Brain microvascular endothelial cell (primary cell): ENCODE measurements around the gene ZNF219.

Experiments used
- DNase-seq: peaks from one replicate; pipeline ENCODE4 v3.0.0-alpha.2; 2020
- H3K27ac ChIP-seq: fragments of 250-450 bp; sonication (Bioruptor Pico); 2 replicates; pipeline ENCODE4 v1.5.1; 2020; ENCODE audit warnings: mild to moderate bottlenecking, moderate library complexity
- H3K27me3 ChIP-seq: fragments of 250-450 bp; sonication (Bioruptor Pico); replicated peaks from 2 replicates; pipeline ENCODE4 v1.5.1; 2020; ENCODE audit warnings: mild to moderate bottlenecking
- H3K36me3 ChIP-seq: fragments of 250-450 bp; sonication (Bioruptor Pico); replicated peaks from 2 replicates; pipeline ENCODE4 v1.5.1; 2020; ENCODE audit warnings: mild to moderate bottlenecking
- H3K4me3 ChIP-seq: 2 replicates; pipeline ENCODE4 v1.5.1; 2011; ENCODE audit warnings: low read depth, mild to moderate bottlenecking, control low read depth, low read length, moderate library complexity
- in situ Hi-C: cut with HindIII; loops from 2 replicates; pipeline ENCODE4 v1.10.0; 2017; ENCODE audit warnings: low sequenced_read_pairs, low pct_ligation_motif_present
- TF ChIP-seq, protein P1 (sequence below): IDR thresholded peaks from 2 replicates; pipeline ENCODE4 v1.5.1; 2011; ENCODE audit warnings: low read depth, mild to moderate bottlenecking, moderate library complexity, low read length, control low read depth, inconsistent platforms; ENCODE audit errors: missing control alignments

Gene ZNF219

DNA sequence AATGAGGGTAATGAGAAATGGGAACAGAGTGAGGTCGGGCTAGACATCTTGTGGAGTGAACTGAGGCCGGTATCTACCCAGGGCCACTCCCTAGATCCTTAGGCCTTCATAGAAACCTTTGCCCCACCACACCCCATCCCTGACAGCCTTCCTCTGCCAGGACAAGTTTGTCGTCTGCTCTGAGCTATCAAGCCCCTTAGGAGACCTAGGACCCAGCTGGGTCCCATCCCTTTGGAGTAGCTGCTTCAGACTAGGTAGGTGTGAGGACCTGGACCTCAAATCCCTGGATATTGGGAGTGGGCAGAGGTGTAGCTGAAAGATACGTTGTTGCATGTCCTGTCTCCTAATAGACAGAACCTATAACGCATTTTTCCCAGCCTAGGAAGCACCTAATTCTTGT is 2.5 kb upstream of the ZNF219 start, which contains the start of gene TMEM253:
Gene TMEM253, plus strand, starts transcription at position 136 of the 400 bp plus-strand sequence. CDS start 278 bp downstream, outside the sequence.
- in situ Hi-C loops: no loop called here
- no peak for DNase-seq
- TF ChIP-seq, protein P1, sequence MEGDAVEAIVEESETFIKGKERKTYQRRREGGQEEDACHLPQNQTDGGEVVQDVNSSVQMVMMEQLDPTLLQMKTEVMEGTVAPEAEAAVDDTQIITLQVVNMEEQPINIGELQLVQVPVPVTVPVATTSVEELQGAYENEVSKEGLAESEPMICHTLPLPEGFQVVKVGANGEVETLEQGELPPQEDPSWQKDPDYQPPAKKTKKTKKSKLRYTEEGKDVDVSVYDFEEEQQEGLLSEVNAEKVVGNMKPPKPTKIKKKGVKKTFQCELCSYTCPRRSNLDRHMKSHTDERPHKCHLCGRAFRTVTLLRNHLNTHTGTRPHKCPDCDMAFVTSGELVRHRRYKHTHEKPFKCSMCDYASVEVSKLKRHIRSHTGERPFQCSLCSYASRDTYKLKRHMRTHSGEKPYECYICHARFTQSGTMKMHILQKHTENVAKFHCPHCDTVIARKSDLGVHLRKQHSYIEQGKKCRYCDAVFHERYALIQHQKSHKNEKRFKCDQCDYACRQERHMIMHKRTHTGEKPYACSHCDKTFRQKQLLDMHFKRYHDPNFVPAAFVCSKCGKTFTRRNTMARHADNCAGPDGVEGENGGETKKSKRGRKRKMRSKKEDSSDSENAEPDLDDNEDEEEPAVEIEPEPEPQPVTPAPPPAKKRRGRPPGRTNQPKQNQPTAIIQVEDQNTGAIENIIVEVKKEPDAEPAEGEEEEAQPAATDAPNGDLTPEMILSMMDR: no peak
- no peak within 1 kb of the TSS for H3K27ac ChIP-seq
- H3K4me3 ChIP-seq: no peak within 1 kb of the TSS
- no peaks in the 10 kb centered on the region for H3K27me3 ChIP-seq
- no peaks in the 10 kb centered on the region for H3K36me3 ChIP-seq

DNA sequence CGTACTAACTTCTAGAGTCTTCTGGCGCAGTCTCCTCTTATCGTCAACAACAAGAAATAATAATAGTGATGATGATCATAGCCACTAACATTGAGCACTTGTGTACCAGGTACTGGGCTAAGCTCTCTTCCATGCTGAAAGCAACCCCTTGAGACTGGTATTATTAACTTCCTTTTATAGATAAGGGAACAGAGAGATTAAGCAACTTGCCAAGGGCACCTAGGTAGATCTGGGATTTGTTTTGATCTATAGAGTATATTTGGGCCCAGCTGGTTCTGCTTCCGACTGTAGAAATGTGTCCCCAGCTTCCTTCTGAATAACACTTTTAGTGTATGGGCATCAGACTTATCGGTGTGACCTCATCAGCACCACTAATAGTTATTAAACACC is 1.1 kb upstream of the ZNF219 start:
- in situ Hi-C loops: no loop called here
- Histone ChIP-seq H3K4me3 (no peak overlapping the region), H3K36me3 (no peaks in the 10 kb centered on the region), H3K27ac (no peak overlapping the region), H3K27me3 (no peaks in the 10 kb centered on the region)
- DNase-seq: no peak
- TF ChIP-seq, protein P1: no peak

DNA sequence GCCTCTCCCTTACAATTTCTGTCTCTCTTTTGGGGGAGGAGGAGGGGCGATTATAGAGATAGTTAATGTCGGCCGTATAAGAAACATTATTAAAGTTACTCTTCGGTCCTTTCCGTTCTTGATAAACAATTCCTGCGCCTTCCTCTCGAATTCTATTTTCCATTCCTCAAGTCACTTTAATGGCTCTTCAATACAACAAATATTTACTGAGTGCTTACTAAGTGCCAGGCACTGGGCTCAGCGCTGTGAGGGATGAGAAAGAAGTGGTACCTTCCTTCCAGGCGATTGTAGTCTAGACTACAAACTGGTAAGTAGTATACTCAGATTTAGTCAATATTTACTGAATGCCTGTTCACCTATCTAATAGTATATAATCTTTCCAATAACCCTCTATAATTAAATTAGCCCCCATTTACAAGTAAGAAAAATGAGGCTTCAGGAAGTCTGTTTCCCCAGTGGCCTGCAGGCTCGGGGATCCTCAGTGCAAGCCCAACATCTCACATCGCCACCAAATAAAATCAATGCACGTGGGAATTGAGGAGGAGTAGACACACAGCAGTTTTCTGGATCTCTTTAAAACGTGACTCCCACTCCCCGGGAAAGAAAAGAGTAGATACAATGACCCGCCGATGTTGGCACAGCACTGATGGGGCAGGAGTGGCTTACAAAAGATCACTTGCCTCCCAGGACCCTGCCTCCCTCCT is 589 bp upstream of the ZNF219 start:
- H3K4me3 ChIP-seq: peak overlapping the region; percentile 57
- no peak for DNase-seq
- H3K27me3 ChIP-seq: no peaks in the 10 kb centered on the region
- no peaks in the 10 kb centered on the region for H3K36me3 ChIP-seq
- in situ Hi-C loops: no loop called here
- H3K27ac ChIP-seq: no peak overlapping the region
- TF ChIP-seq, protein P1: no peak

DNA sequence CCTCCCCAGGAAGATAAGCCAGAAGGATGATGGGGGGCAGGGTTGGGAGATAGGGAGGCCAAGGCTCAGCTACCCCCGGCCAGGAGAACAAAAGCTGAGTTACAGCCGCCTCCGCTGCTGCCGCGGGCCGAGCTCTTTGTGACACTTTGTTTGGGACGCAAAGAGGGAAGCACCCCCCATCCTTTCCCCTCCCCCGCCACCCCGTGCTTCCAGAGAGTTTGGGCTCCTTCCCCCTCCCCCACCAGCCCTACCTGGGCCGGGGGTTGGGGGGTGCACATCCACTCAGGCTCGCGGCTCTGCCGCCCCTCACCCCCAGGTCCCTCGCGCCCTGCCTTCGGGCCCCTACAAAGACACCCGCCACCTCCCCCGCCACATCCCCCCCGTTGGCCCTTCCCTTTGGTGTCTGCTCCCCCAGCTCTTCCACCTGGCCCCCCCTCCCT is 799 bp downstream of the ZNF219 start:
- no peak for DNase-seq
- Histone ChIP-seq H3K4me3 (no peak overlapping the region), H3K27ac (no peak overlapping the region)

DNA sequence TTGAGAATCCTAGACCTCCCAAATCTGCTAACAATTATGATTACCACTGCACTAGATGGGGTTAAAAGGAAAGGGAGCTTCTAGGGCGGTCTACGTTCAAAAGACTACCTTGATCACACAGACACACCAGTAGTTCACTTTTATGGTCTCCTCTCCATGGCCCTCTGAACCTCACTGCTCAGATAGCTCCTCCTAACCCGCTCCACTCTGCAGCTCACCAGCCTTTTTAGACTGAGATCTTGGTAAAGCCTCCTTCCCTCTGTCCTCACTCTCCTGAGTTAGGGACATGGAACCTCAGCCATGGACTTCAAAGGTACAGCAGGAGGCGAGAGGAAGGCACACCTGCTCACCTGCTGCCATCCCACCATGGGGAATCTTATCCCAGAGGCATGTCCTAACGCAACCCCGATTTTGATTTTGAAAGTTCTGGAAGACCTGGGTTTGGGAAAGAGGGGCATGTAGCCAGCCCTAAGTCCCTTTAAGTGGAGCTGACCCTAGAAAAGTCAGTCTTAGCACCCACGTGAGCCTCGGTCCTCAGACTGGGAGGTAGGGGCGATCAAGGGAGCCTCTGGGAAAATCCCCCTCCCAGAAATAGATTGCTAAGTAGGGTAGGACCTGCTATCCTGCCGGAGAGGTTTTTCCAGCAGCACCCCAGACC is 1.3 kb downstream of the ZNF219 start:
- Histone ChIP-seq H3K27me3 (no peaks in the 10 kb centered on the region), H3K36me3 (no peaks in the 10 kb centered on the region), H3K4me3 (no peak overlapping the region), H3K27ac (no peak overlapping the region)
- in situ Hi-C loops: no loop called here
- no peak for DNase-seq
- TF ChIP-seq, protein P1: no peak

More for the DNA sequence above, 799 bp downstream of the ZNF219 start:
- no peaks in the 10 kb centered on the region for H3K27me3 ChIP-seq
- TF ChIP-seq, protein P1: no peak
- no peaks in the 10 kb centered on the region for H3K36me3 ChIP-seq
- in situ Hi-C loops: no loop called here
